ENCODE results near the gene HTT.

DNA sequence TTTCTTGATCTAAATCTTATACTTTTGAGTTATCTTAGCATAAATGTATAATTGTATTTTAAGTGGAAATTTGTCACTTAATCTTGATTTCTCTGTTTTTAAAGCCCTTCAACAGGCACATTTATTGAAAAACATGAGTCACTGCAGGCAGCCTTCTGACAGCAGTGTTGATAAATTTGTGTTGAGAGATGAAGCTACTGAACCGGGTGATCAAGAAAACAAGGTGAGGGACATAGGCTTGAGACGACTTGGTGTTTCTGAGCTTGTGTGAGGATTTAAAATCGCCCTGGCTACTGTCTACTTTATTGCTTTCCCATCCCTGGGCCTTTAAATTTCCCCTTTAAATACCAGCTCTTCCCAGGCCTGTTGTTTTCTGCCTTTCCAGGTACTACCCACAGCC, 55.7 kb downstream of the HTT start:
- TF ChIP-seq TBL1XR1 (IDR thresholded peaks at IDR 0.05; ENCODE audit: borderline replicate concordance, low read length, partially characterized antibody) (no peak), ASH2L (IDR thresholded peaks at IDR 0.05; ENCODE audit: insufficient read length, low read depth, low read length) (no peak), ZNF644 (CRISPR knock-in tag; IDR thresholded peaks at IDR 0.05; ENCODE audit: low read depth) (no peak), ZFP36L2 (CRISPR knock-in tag; IDR thresholded peaks at IDR 0.05) (no peak), PAF1 (CRISPR knock-in tag; IDR thresholded peaks at IDR 0.05) (no peak), HOXA7 (CRISPR knock-in tag; IDR thresholded peaks at IDR 0.05) (no peak)
- TF ChIP-seq, protein P1, sequence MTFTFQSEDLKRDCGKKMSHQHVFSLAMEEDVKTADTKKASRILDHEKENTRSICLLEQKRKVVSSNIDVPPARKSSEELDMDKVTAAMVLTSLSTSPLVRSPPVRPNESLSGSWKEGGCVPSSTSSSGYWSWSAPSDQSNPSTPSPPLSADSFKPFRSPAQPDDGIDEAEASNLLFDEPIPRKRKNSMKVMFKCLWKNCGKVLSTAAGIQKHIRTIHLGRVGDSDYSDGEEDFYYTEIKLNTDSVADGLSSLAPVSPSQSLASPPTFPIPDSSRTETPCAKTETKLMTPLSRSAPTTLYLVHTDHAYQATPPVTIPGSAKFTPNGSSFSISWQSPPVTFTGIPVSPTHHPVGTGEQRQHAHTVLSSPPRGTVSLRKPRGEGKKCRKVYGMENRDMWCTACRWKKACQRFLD (CRISPR knock-in tag; IDR thresholded peaks at IDR 0.05; ENCODE audit: borderline replicate concordance): no peak
- TF ChIP-seq, protein P2, sequence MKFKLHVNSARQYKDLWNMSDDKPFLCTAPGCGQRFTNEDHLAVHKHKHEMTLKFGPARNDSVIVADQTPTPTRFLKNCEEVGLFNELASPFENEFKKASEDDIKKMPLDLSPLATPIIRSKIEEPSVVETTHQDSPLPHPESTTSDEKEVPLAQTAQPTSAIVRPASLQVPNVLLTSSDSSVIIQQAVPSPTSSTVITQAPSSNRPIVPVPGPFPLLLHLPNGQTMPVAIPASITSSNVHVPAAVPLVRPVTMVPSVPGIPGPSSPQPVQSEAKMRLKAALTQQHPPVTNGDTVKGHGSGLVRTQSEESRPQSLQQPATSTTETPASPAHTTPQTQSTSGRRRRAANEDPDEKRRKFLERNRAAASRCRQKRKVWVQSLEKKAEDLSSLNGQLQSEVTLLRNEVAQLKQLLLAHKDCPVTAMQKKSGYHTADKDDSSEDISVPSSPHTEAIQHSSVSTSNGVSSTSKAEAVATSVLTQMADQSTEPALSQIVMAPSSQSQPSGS (CRISPR knock-in tag; IDR thresholded peaks at IDR 0.05): no peak

Measured in HepG2 (cell line).